ENCODE measurements around the gene DIS3L. TPM values are rescaled to one million over a fixed set of nuclear protein-coding genes. Genes with fewer than 3 reads are reported as not detected.
"Not testable (repeated sequence)": the region's sequence is repeated elsewhere in the genome, so short reads cannot be mapped to it uniquely, and the experiment has no call there.

DIS3L gene
- polyA plus RNA-seq, 2 of the 4 experiments (the other 2 are of a cell fraction), result 43.6 to 64.3 TPM

DNA sequence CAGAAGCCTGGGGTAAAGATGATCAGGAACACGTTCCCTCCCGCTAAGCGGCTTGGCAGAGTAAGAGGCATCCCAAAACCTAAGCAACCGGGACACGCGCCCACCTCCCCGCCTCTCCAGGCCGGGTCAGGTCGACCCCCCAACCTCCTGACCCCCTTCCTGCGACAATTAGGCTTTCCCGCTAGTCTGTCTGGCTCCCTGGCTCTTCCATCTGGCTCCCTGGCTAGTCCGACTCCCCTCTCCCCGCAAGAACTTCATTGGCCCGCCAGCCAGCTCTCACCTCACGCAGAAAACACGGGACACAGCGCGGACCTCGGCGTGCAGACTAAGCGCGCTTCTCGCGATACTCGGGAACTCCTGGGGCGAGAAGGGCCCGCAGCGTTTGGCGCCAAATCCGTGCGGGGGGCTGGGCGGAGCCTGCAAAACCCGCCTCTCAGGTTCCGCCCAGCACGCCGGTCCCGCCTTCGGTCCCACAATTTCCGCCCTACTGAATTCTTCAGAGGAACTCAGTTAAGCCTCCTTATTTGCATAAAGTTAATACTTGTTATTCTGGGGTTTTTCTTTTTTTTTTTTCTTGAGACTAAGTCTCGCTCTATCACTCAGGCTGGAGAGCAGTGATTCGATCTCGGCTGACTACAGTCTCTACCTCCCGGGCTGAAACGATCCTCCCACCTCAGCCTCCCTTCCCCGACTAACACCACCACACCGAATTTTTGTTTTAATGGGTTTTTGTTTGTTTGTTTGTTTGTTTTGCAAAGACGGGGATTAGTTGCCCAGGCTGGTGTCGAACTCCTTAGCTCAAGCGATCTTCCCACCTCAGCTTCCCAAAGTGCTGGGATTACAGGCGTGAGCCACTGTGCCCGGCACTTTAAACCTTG lies 63.2 kb downstream of the DIS3L start, which contains the start of gene TIPIN:
TSS of gene TIPIN (minus strand) at position 327 of the 878 bp plus-strand sequence. CDS start 3,738 bp downstream, outside the sequence.
- TF ChIP-seq HOXB5 (CRISPR knock-in tag; IDR thresholded peaks at IDR 0.05) (0 out of 2 replicates have a peak, but pooled peaks have one; percentile 20), EHF (CRISPR knock-in tag; IDR thresholded peaks at IDR 0.05) (no peak), PHF8 (IDR thresholded peaks at IDR 0.05; ENCODE audit: borderline replicate concordance, low read depth) (peak; percentile 59; the same call in 1 of the 2 replicates), GATA3 (IDR thresholded peaks at IDR 0.05; ENCODE audit: borderline replicate concordance) (peak; percentile 85), CHD2 (IDR thresholded peaks at IDR 0.05; ENCODE audit: low read length, partially characterized antibody) (peak; percentile 100), HOXA7 (CRISPR knock-in tag; IDR thresholded peaks at IDR 0.05) (no peak), BHLHE40 (IDR thresholded peaks at IDR 0.05; ENCODE audit: low read depth, low read length) (no peak; the same call in 1 of the 2 replicates), JUN (IDR thresholded peaks at IDR 0.05) (peak; percentile 71 to 72), HOXB13 (CRISPR knock-in tag; IDR thresholded peaks at IDR 0.05; ENCODE audit: low read depth) (no peak), CBX2 (IDR thresholded peaks at IDR 0.05; ENCODE audit: borderline replicate concordance, low read depth) (no peak), POLR2A (IDR thresholded peaks at IDR 0.05; ENCODE audit: low read length) (peak; percentile 89)
- TF ChIP-seq, protein P1, sequence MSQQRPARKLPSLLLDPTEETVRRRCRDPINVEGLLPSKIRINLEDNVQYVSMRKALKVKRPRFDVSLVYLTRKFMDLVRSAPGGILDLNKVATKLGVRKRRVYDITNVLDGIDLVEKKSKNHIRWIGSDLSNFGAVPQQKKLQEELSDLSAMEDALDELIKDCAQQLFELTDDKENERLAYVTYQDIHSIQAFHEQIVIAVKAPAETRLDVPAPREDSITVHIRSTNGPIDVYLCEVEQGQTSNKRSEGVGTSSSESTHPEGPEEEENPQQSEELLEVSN (IDR thresholded peaks at IDR 0.05; ENCODE audit: borderline replicate concordance, low read depth), result peak; percentile 96
- TF ChIP-seq, protein P2, sequence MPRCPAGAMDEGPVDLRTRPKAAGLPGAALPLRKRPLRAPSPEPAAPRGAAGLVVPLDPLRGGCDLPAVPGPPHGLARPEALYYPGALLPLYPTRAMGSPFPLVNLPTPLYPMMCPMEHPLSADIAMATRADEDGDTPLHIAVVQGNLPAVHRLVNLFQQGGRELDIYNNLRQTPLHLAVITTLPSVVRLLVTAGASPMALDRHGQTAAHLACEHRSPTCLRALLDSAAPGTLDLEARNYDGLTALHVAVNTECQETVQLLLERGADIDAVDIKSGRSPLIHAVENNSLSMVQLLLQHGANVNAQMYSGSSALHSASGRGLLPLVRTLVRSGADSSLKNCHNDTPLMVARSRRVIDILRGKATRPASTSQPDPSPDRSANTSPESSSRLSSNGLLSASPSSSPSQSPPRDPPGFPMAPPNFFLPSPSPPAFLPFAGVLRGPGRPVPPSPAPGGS (IDR thresholded peaks at IDR 0.05), result peak; percentile 82
- TF ChIP-seq, protein P3, sequence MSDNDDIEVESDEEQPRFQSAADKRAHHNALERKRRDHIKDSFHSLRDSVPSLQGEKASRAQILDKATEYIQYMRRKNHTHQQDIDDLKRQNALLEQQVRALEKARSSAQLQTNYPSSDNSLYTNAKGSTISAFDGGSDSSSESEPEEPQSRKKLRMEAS (IDR thresholded peaks at IDR 0.05), result peak; percentile 98
- TF ChIP-seq, protein P4, sequence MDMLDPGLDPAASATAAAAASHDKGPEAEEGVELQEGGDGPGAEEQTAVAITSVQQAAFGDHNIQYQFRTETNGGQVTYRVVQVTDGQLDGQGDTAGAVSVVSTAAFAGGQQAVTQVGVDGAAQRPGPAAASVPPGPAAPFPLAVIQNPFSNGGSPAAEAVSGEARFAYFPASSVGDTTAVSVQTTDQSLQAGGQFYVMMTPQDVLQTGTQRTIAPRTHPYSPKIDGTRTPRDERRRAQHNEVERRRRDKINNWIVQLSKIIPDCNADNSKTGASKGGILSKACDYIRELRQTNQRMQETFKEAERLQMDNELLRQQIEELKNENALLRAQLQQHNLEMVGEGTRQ (IDR thresholded peaks at IDR 0.05), result no peak
- TF ChIP-seq, protein P5, sequence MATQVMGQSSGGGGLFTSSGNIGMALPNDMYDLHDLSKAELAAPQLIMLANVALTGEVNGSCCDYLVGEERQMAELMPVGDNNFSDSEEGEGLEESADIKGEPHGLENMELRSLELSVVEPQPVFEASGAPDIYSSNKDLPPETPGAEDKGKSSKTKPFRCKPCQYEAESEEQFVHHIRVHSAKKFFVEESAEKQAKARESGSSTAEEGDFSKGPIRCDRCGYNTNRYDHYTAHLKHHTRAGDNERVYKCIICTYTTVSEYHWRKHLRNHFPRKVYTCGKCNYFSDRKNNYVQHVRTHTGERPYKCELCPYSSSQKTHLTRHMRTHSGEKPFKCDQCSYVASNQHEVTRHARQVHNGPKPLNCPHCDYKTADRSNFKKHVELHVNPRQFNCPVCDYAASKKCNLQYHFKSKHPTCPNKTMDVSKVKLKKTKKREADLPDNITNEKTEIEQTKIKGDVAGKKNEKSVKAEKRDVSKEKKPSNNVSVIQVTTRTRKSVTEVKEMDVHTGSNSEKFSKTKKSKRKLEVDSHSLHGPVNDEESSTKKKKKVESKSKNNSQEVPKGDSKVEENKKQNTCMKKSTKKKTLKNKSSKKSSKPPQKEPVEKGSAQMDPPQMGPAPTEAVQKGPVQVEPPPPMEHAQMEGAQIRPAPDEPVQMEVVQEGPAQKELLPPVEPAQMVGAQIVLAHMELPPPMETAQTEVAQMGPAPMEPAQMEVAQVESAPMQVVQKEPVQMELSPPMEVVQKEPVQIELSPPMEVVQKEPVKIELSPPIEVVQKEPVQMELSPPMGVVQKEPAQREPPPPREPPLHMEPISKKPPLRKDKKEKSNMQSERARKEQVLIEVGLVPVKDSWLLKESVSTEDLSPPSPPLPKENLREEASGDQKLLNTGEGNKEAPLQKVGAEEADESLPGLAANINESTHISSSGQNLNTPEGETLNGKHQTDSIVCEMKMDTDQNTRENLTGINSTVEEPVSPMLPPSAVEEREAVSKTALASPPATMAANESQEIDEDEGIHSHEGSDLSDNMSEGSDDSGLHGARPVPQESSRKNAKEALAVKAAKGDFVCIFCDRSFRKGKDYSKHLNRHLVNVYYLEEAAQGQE (IDR thresholded peaks at IDR 0.05), result peak; percentile 100
- no peaks in the 10 kb centered on the region for H3K9me3 ChIP-seq
- CTCF ChIA-PET, result interaction anchor here (0.6 to 3.7 kb wide), 6 partner anchors 11 to 1370 kb away, joined by 3 to 13 read pairs (median 4); partner anchors contain the start of genes MAP2K1 and SNAPC5
- FAIRE-seq (no peak), ATAC-seq (peak; percentile 98 to 99), DNase-seq (ENCODE audit: low read depth in 1 of 2, low spot score in 1 of 2) (peak; percentile 98)
- peak within 1 kb of the TSS; percentile 84 to 88 for H3K27ac ChIP-seq
- peak within 1 kb of the TSS; percentile 95 for H3K4me2 ChIP-seq
- H3K4me1 ChIP-seq, result peaks cover 9% of the 10 kb centered on the region; the same call in 2 of the 3 replicates
- peak within 1 kb of the TSS; percentile 76 for H3K4me3 ChIP-seq
- WGBS (ENCODE audit: missing lambda C conversion rate), result 2% methylated on average over 49 of the region's 51 CpGs
- POLR2A ChIA-PET, result interaction anchor here (0.7 to 1.5 kb wide), 7 partner anchors 14 to 1936 kb away, joined by 3 to 7 read pairs (median 3); partner anchors contain the start of genes DIS3L and MAP2K1

DNA sequence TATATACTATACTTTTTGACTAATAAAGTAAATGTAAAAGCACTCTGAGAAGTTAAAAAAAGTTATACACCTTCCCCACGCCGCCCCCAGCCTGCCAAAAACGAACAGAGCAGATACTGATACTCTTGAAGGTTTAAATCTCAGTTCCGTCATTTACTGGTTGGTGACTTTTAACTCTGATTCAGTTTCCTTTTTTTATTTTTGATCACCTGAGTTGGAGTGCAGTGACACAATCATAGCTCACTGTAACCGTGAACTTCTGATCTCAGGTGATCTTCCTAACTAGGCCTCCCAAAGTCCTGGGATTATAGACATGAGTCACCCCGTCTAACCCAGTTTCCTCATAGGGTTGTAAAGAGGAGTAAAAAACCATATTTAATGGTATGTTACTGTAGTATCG lies 66.4 kb downstream of the DIS3L start:
- TF ChIP-seq RFX5 (IDR thresholded peaks at IDR 0.05) (no peak), TFCP2L1 (CRISPR knock-in tag; IDR thresholded peaks at IDR 0.05) (no peak), HOXB13 (CRISPR knock-in tag; IDR thresholded peaks at IDR 0.05; ENCODE audit: low read depth) (no peak)
- TF ChIP-seq, protein P4 (IDR thresholded peaks at IDR 0.05), result no peak
- FAIRE-seq (no peak), DNase-seq (ENCODE audit: low read depth in 1 of 2, low spot score in 1 of 2) (peak in 1 of 2 experiments; percentile 20), ATAC-seq (no peak)
- peaks cover 9% of the 10 kb centered on the region; the same call in 2 of the 3 replicates for H3K4me1 ChIP-seq
- no peak overlapping the region for H3K27ac ChIP-seq
- CTCF ChIA-PET, result no interaction called here
- 83% methylated on average over 7 of the region's 7 CpGs for WGBS (ENCODE audit: missing lambda C conversion rate)
- POLR2A ChIA-PET, result no interaction called here
- no peaks in the 10 kb centered on the region for H3K9me3 ChIP-seq
- no peak overlapping the region for H3K4me2 ChIP-seq
- no peak overlapping the region for H3K4me3 ChIP-seq

DNA sequence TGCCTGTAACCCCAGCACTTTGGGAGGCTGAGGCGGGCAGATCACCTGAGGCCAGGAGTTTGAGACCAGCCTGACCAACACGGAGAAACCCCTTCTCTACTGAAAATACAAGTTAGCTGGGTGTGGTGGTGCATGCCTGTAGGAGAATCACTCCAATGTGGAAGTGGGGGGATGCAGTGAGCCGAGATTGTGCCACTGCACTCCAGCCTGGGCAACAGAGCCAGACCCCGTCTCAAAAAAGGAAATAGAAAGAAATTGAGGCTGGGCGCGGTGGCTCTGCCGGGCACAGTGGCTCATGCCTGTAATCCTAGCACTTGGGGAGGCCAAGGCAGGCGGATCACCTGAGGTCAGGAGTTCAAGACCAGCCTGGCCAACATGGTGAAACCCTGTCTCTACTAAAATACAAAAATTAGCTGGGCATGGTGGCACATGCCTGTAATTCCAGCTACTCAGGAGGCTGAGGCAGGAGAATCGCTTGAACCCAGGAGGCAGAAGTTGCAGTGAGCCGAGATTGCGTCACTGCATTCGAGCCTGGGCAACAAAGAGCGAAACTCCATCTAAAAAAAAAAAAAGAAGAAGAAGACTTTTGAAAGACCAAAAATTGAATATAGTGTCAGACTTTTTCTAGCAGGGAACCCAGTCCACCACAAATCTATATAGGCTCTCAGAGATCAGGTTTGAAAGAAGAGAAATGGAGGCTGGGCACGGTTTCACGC lies 68.5 kb downstream of the DIS3L start:
- CTCF ChIA-PET, result interaction anchor here (0.6 kb wide), 1 partner anchor 25 kb away, joined by 3 read pairs; the partner anchor contains the start of gene MAP2K1
- H3K9me3 ChIP-seq; FAIRE-seq; H3K4me2 ChIP-seq; H3K4me1 ChIP-seq; H3K27ac ChIP-seq; ATAC-seq; DNase-seq (ENCODE audit: low read depth in 1 of 2, low spot score in 1 of 2); POLR2A ChIA-PET; H3K4me3 ChIP-seq: not testable (repeated sequence)
- 83% methylated on average over 15 of the region's 15 CpGs for WGBS (ENCODE audit: missing lambda C conversion rate)

Measured in A549 (cell line).